Fibroblast of lung (primary cell): Measurements from ENCODE around the gene FBXL17. TPM values are rescaled to one million over a fixed set of nuclear protein-coding genes. Genes with fewer than 3 reads are reported as not detected.

Experiments used
- DNase-seq, 2 donors: peaks; one replicate each; pipeline versions ENCODE4 v3.0.0 to v3.0.0-alpha.2; 2010; ENCODE audit warnings: low read depth in 2 of 2
- H2AFZ ChIP-seq: 2 replicates; pipeline ENCODE4 v1.5.1; 2012; ENCODE audit warnings: low read length, control low read depth, inconsistent platforms
- H3K27ac ChIP-seq: 2 replicates; pipeline ENCODE4 v1.5.1; 2011; ENCODE audit warnings: low read length, control low read depth; ENCODE audit not compliant: insufficient read depth
- H3K27me3 ChIP-seq: 2 replicates; pipeline ENCODE4 v1.5.1; 2011; ENCODE audit warnings: mild to moderate bottlenecking, low read length; ENCODE audit not compliant: control insufficient read depth, insufficient read depth
- H3K36me3 ChIP-seq: 2 replicates; pipeline ENCODE4 v1.5.1; 2011; ENCODE audit warnings: low read length; ENCODE audit not compliant: control insufficient read depth, insufficient read depth
- H3K4me1 ChIP-seq: 2 replicates; pipeline ENCODE4 v1.5.1; 2011; ENCODE audit warnings: low read length; ENCODE audit not compliant: control insufficient read depth, insufficient read depth; ENCODE audit errors: extremely low read depth
- H3K4me2 ChIP-seq: 2 replicates; pipeline ENCODE4 v1.5.1; 2011; ENCODE audit warnings: low read length, control low read depth; ENCODE audit not compliant: insufficient read depth; ENCODE audit errors: extremely low read depth
- H3K4me3 ChIP-seq, 4 experiments: fragments of 200-600 bp in 1 of 4; sonication (generic) in 1 of 4; replicated peaks in 1 of 4; 2 replicates each; pipeline ENCODE4 v1.5.1; 2011 to 2016; ENCODE audit warnings: low read length in 4 of 4, low read depth in 3 of 4, mild to moderate bottlenecking in 3 of 4, control low read depth in 2 of 4, inconsistent platforms in 1 of 4, mixed read lengths in 1 of 4; ENCODE audit not compliant: insufficient read depth in 1 of 4; ENCODE audit errors: control extremely low read depth in 1 of 4
- H3K79me2 ChIP-seq: 2 replicates; pipeline ENCODE4 v1.5.1; 2012; ENCODE audit warnings: mild to moderate bottlenecking, low read length, inconsistent platforms; ENCODE audit not compliant: control insufficient read depth, insufficient read depth
- H3K9ac ChIP-seq: 2 replicates; pipeline ENCODE4 v1.5.1; 2011; ENCODE audit warnings: mild to moderate bottlenecking, low read length, control low read depth; ENCODE audit not compliant: insufficient read depth
- H3K9me3 ChIP-seq: 2 replicates; pipeline ENCODE4 v1.5.1; 2012; ENCODE audit warnings: low read depth, low read length; ENCODE audit not compliant: control insufficient read depth, insufficient read depth
- H4K20me1 ChIP-seq: 2 replicates; pipeline ENCODE4 v1.5.1; 2011; ENCODE audit warnings: low read length; ENCODE audit not compliant: control insufficient read depth, insufficient read depth; ENCODE audit errors: extremely low read depth
- EZH2 ChIP-seq: IDR thresholded peaks from 2 replicates; pipeline ENCODE4 v1.5.1; 2012; ENCODE audit warnings: low read length, control low read depth, mild to moderate bottlenecking; ENCODE audit errors: missing control alignments
- polyA plus RNA-seq, 2 donors: library from polyadenylated mRNA; depleted of rRNA in 1 of 2; stranded (reverse) in 1 of 2; unstranded in 1 of 2; fragments of >200 nt; gene quantifications; 2 replicates each; pipeline ENCODE4 v1.2.1, GENCODE V29; 2011 to 2012; ENCODE audit warnings: missing spikeins in 1 of 2
- total RNA-seq: library from RNA; depleted of rRNA; stranded (reverse); fragments of >200 nt; gene quantifications from 2 replicates; pipeline ENCODE4 v1.2.1, GENCODE V29; 2014
- TF ChIP-seq, protein P1 (sequence below), 2 donors: IDR thresholded peaks in 1 of 2; conservative IDR thresholded peaks in 1 of 2; 1 replicate in 1 of 2; 2 replicates in 1 of 2; pipeline ENCODE4 v1.5.1; 2011 to 2012; ENCODE audit warnings: low read length in 2 of 2, control low read depth in 1 of 2, inconsistent platforms in 1 of 2, low read depth in 1 of 2, mild to moderate bottlenecking in 1 of 2

FBXL17 gene
- total and polyA plus RNA-seq, 2 donors (not counting 1 experiment from before 2014, with no cell fraction given) = 7.1 to 8.3 TPM

DNA sequence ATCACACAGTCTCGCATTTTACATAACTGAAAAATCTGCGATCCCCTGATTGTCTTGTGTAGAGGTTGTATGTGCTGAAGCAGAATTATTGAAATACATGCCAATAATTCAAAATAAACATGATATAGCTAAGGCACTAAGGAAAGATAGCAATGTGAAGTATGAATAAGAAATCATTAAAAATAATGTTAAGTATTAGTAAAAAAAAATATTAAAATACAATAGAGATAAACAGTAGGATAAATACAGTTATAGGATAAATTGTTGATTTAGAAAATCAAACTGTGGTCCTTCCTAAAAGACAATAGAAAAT, 121.1 kb downstream of the FBXL17 start:
- Histone ChIP-seq H3K4me1 (no peaks in the 10 kb centered on the region), H3K79me2 (no peaks in the 10 kb centered on the region), H4K20me1 (no peaks in the 10 kb centered on the region), H3K4me2 (no peak overlapping the region), H3K9ac (no peak overlapping the region), H3K27ac (no peak overlapping the region), H3K27me3 (no peaks in the 10 kb centered on the region), H3K4me3 (no peak overlapping the region), H3K36me3 (no peaks in the 10 kb centered on the region), H2AFZ (peak overlapping the region; percentile 54), H3K9me3 (no peaks in the 10 kb centered on the region)
- TF ChIP-seq, protein P1, sequence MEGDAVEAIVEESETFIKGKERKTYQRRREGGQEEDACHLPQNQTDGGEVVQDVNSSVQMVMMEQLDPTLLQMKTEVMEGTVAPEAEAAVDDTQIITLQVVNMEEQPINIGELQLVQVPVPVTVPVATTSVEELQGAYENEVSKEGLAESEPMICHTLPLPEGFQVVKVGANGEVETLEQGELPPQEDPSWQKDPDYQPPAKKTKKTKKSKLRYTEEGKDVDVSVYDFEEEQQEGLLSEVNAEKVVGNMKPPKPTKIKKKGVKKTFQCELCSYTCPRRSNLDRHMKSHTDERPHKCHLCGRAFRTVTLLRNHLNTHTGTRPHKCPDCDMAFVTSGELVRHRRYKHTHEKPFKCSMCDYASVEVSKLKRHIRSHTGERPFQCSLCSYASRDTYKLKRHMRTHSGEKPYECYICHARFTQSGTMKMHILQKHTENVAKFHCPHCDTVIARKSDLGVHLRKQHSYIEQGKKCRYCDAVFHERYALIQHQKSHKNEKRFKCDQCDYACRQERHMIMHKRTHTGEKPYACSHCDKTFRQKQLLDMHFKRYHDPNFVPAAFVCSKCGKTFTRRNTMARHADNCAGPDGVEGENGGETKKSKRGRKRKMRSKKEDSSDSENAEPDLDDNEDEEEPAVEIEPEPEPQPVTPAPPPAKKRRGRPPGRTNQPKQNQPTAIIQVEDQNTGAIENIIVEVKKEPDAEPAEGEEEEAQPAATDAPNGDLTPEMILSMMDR (conservative IDR thresholded peaks at IDR 0.05 in 1 of 2, IDR thresholded peaks at IDR 0.05 in 1 of 2; ENCODE audit: low read depth in 1 of 2, low read length in 2 of 2) = no peak
- no peak for TF ChIP-seq EZH2
- DNase-seq = no peak

DNA sequence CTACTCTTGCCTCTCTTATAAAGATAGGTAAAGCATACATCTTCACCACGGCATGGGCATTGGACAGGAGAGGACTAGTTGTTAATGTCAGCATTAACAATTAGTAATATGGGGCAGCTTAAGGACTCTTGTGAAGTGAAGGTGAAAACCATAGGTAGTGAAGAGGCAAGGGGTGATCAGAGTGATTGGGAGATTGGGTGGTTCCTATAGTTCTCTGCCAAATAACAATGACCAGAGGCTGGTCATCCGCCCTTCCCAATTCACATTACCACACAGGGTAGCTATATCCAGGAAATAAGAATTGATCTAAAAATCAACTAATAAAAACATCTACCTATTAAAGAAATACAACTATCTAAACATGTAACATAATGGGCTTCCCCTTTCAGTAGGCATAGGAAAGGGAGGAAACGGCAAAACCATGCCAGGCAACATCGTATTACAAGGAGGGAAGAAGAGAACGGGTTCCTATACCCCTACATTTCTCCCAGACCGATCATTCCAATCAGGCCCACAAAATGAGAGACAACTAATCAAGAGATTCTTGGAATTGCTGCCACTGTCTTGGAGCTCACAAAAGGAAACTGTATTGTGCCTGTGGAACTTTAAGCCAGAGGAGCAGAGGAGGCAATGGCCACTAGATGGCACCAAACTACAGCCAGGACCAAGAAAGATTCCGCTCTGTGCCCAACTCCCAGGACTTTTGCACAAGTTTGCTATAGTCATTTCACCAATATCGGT, 121.6 kb downstream of the FBXL17 start:
- Histone ChIP-seq H3K36me3 (no peaks in the 10 kb centered on the region), H2AFZ (peak overlapping the region; percentile 54), H3K27me3 (no peaks in the 10 kb centered on the region), H3K27ac (no peak overlapping the region), H3K9ac (no peak overlapping the region), H4K20me1 (no peaks in the 10 kb centered on the region), H3K4me1 (no peaks in the 10 kb centered on the region), H3K9me3 (no peaks in the 10 kb centered on the region), H3K79me2 (no peaks in the 10 kb centered on the region), H3K4me3 (peak overlapping the region in 1 of 4 experiments; percentile 27), H3K4me2 (no peak overlapping the region)
- TF ChIP-seq, protein P1 (conservative IDR thresholded peaks at IDR 0.05 in 1 of 2, IDR thresholded peaks at IDR 0.05 in 1 of 2; ENCODE audit: low read depth in 1 of 2, low read length in 2 of 2) = peak; percentile 99
- TF ChIP-seq EZH2 = no peak
- DNase-seq = peak; percentile 74 to 87

DNA sequence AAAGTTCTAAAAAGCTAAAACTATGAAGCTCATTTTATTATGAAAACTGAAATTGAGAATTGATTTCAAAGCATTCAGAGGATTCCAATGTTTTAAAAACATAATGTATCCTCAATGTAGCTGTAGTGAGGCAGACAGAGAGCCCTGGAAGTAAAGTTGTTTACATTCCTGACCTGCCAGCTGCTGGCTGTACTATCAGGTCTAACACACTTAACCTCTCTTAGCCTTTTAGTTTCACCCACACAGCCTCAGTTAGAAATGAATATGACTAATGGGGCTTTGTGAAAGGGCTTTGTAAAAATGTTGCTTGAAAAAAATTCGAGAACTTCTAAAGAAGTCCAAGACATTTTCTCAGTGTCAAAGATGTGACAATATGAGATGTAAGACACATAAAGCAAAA, 122.6 kb downstream of the FBXL17 start:
- Histone ChIP-seq H3K9me3 (no peaks in the 10 kb centered on the region), H3K79me2 (no peaks in the 10 kb centered on the region), H4K20me1 (no peaks in the 10 kb centered on the region), H3K4me2 (peak overlapping the region; percentile 61), H3K27ac (no peak overlapping the region), H3K4me1 (no peaks in the 10 kb centered on the region), H2AFZ (no peak overlapping the region), H3K4me3 (no peak overlapping the region), H3K9ac (no peak overlapping the region), H3K36me3 (no peaks in the 10 kb centered on the region), H3K27me3 (no peaks in the 10 kb centered on the region)
- no peak for TF ChIP-seq EZH2
- TF ChIP-seq, protein P1 (conservative IDR thresholded peaks at IDR 0.05 in 1 of 2, IDR thresholded peaks at IDR 0.05 in 1 of 2; ENCODE audit: low read depth in 1 of 2, low read length in 2 of 2) = no peak
- DNase-seq = peak; percentile 23 to 67
